IMR-90 (cell line): ENCODE measurements around the gene MTUS2. TPM values are rescaled to one million over a fixed set of nuclear protein-coding genes. Genes with fewer than 3 reads are reported as not detected.

ENCODE experiments used
- ATAC-seq: fragments of 200-7000 bp; cut with Tn5 transposase; 2 replicates; pipeline ENCODE4 v1.9.1; 2020; ENCODE audit warnings: low read depth, mild to moderate bottlenecking, moderate library complexity
- BruUV-seq: library from RNA; stranded (reverse); fragments of 400-500 nt; replicated peaks from 2 replicates; lab custom pipeline; 2021; lab: Mats Ljungman, UMichigan
- CTCF ChIA-PET: fragments of 300-600 bp; formaldehyde crosslinking; extraction: SDS; loops from one replicate; lab custom pipeline; 2021; ENCODE audit warnings: antibody characterized with exemption; lab: Yijun Ruan, JAX
- POLR2A ChIA-PET: fragments of 300-600 bp; sonication (Branson Sonifier 250); formaldehyde crosslinking; loops from one replicate; lab custom pipeline; 2022; ENCODE audit warnings: antibody characterized with exemption; ENCODE audit not compliant: unreplicated experiment; lab: Charles Lee
- DNase-seq: peaks from one replicate; pipeline ENCODE4 v3.0.0; 2013
- H2AFZ ChIP-seq: replicated peaks from 2 replicates; pipeline ENCODE3; 2013; ENCODE audit warnings: low read length, mild to moderate bottlenecking; ENCODE audit not compliant: poor library complexity
- H2AK5ac ChIP-seq: 2 replicates; pipeline ENCODE4 v1.6.1; 2013; ENCODE audit warnings: low read depth, low read length, inconsistent platforms
- H2AK9ac ChIP-seq: replicated peaks from 2 replicates; pipeline ENCODE3; 2013; ENCODE audit warnings: mild to moderate bottlenecking, low read depth, low read length, moderate library complexity; ENCODE audit not compliant: poor library complexity
- H2BK120ac ChIP-seq: 2 replicates; pipeline ENCODE4 v1.6.1; 2013; ENCODE audit warnings: low read depth, low read length, inconsistent platforms
- H2BK15ac ChIP-seq: 3 replicates; pipeline ENCODE4 v1.6.1; 2013; ENCODE audit warnings: low read depth, low read length, inconsistent platforms
- H2BK20ac ChIP-seq: 2 replicates; pipeline ENCODE4 v1.6.1; 2013; ENCODE audit warnings: low read depth, mild to moderate bottlenecking, inconsistent platforms, low read length, moderate library complexity
- H2BK5ac ChIP-seq: 2 replicates; pipeline ENCODE4 v1.6.1; 2013; ENCODE audit warnings: mild to moderate bottlenecking, low read depth, low read length, inconsistent platforms; ENCODE audit not compliant: poor library complexity, severe bottlenecking
- H3K14ac ChIP-seq: replicated peaks from 2 replicates; pipeline ENCODE4 v1.6.1; 2013; ENCODE audit warnings: low read depth, low read length, inconsistent platforms
- H3K18ac ChIP-seq: 2 replicates; pipeline ENCODE4 v1.6.1; 2013; ENCODE audit warnings: low read depth, low read length, control low read depth
- H3K23ac ChIP-seq: 2 replicates; pipeline ENCODE4 v1.6.1; 2013; ENCODE audit warnings: low read depth, low read length, inconsistent platforms
- H3K27ac ChIP-seq: 2 replicates; pipeline ENCODE4 v1.5.1; 2013; ENCODE audit warnings: mild to moderate bottlenecking, control low read depth, low read length; ENCODE audit not compliant: insufficient read depth
- H3K27me3 ChIP-seq: 2 replicates; pipeline ENCODE4 v1.6.1; 2013; ENCODE audit warnings: low read length; ENCODE audit not compliant: control insufficient read depth, insufficient read depth
- H3K36me3 ChIP-seq: 2 replicates; pipeline ENCODE4 v1.6.1; 2013; ENCODE audit warnings: low read length, mixed read lengths; ENCODE audit not compliant: control insufficient read depth, insufficient read depth
- H3K4ac ChIP-seq: 2 replicates; pipeline ENCODE4 v1.6.1; 2013; ENCODE audit warnings: low read depth, low read length, inconsistent platforms
- H3K4me1 ChIP-seq: 2 replicates; pipeline ENCODE4 v1.6.1; 2013; ENCODE audit warnings: low read length, mixed read lengths; ENCODE audit not compliant: control insufficient read depth, insufficient read depth
- H3K4me2 ChIP-seq: 2 replicates; pipeline ENCODE4 v1.6.1; 2013; ENCODE audit warnings: low read depth, mild to moderate bottlenecking, control low read depth, low read length, moderate library complexity
- H3K4me3 ChIP-seq: 2 replicates; pipeline ENCODE4 v1.5.1; 2013; ENCODE audit warnings: low read depth, mild to moderate bottlenecking, control low read depth, low read length, moderate library complexity; ENCODE audit not compliant: insufficient read depth
- H3K56ac ChIP-seq: 2 replicates; pipeline ENCODE4 v1.6.1; 2013; ENCODE audit warnings: low read length, inconsistent platforms; ENCODE audit not compliant: insufficient read depth; ENCODE audit errors: extremely low read depth
- H3K79me1 ChIP-seq, 2 experiments: 2 replicates each; pipeline ENCODE4 v1.6.1; 2013; ENCODE audit warnings: low read length in 2 of 2, inconsistent platforms in 1 of 2, low read depth in 1 of 2
- H3K9ac ChIP-seq: 2 replicates; pipeline ENCODE4 v1.6.1; 2013; ENCODE audit warnings: low read depth, low read length, control low read depth
- H3K9me1 ChIP-seq: 2 replicates; pipeline ENCODE4 v1.6.1; 2013; ENCODE audit warnings: low read length, inconsistent platforms; ENCODE audit not compliant: insufficient read depth
- H3K9me3 ChIP-seq: 2 replicates; pipeline ENCODE4 v1.6.1; 2013; ENCODE audit warnings: low read length; ENCODE audit not compliant: control insufficient read depth, insufficient read depth
- H4K20me1 ChIP-seq: 2 replicates; pipeline ENCODE4 v1.6.1; 2013; ENCODE audit warnings: low read length, inconsistent platforms; ENCODE audit not compliant: insufficient read depth
- H4K5ac ChIP-seq: 2 replicates; pipeline ENCODE4 v1.6.1; 2013; ENCODE audit warnings: mild to moderate bottlenecking, low read depth, low read length, control low read depth
- H4K8ac ChIP-seq, 2 experiments: 2 replicates each; pipeline ENCODE4 v1.6.1; 2013; ENCODE audit warnings: low read depth in 2 of 2, low read length in 2 of 2, control low read depth in 1 of 2, inconsistent platforms in 1 of 2
- H4K91ac ChIP-seq: 2 replicates; pipeline ENCODE4 v1.6.1; 2013; ENCODE audit warnings: low read depth, low read length, inconsistent platforms; ENCODE audit not compliant: insufficient read depth
- CEBPB ChIP-seq: IDR thresholded peaks from 2 replicates; pipeline ENCODE4 v1.6.1; 2012; ENCODE audit warnings: low read depth, low read length, improper control_type of control experiment
- CTCF ChIP-seq: conservative IDR thresholded peaks from 2 replicates; pipeline ENCODE4 v1.5.1; 2012; ENCODE audit warnings: mild to moderate bottlenecking, low read depth, low read length, improper control_type of control experiment
- ELK1 ChIP-seq: fragments of 150-350 bp; IDR thresholded peaks from 2 replicates; pipeline ENCODE4 v1.6.1; 2016; ENCODE audit warnings: low read depth, mild to moderate bottlenecking, low read length, moderate library complexity, borderline replicate concordance
- MAFK ChIP-seq: IDR thresholded peaks from 2 replicates; pipeline ENCODE4 v1.6.1; 2012; ENCODE audit warnings: low read depth, low read length, improper control_type of control experiment
- MAZ ChIP-seq: IDR thresholded peaks from 2 replicates; pipeline ENCODE4 v1.6.1; 2012; ENCODE audit warnings: low read depth, mild to moderate bottlenecking, low read length, improper control_type of control experiment, moderate library complexity, borderline replicate concordance
- MXI1 ChIP-seq: IDR thresholded peaks from 2 replicates; pipeline ENCODE4 v1.6.1; 2012; ENCODE audit warnings: low read depth, mild to moderate bottlenecking, low read length, moderate library complexity, borderline replicate concordance
- NFE2L2 ChIP-seq: fragments of 150-350 bp; IDR thresholded peaks from 2 replicates; pipeline ENCODE4 v1.6.1; 2016; ENCODE audit warnings: low read depth, mild to moderate bottlenecking, low read length
- RCOR1 ChIP-seq: IDR thresholded peaks from 2 replicates; pipeline ENCODE4 v1.6.1; 2012; ENCODE audit warnings: mild to moderate bottlenecking, low read length, improper control_type of control experiment; ENCODE audit not compliant: insufficient replicate concordance
- RFX5 ChIP-seq: IDR thresholded peaks from 2 replicates; pipeline ENCODE4 v1.8.0; 2012; ENCODE audit warnings: low read depth, mild to moderate bottlenecking, low read length, moderate library complexity
- USF2 ChIP-seq: fragments of 150-350 bp; IDR thresholded peaks from 2 replicates; pipeline ENCODE4 v1.6.1; 2017; ENCODE audit warnings: mild to moderate bottlenecking, antibody characterized with exemption, low read length, low read depth
- WGBS, 2 experiments: methylation state at CpG; one replicate each; pipeline versions ENCODE4 v1.1.5 to v1.1.7; 2013; ENCODE audit warnings: missing lambda C conversion rate in 2 of 2; ENCODE audit not compliant: insufficient read length in 1 of 2; ENCODE audit errors: extremely low coverage in 2 of 2; 5-methylcytosine and 5-hydroxymethylcytosine counted together
- dilution Hi-C: fragments of 300-500 bp; cut with HindIII; formaldehyde crosslinking; loops from one replicate; pipeline ENCODE4 v1.14.3; 2018; ENCODE audit warnings: low sequenced_read_pairs; ENCODE audit not compliant: unreplicated experiment
- in situ Hi-C: fragments of 300-500 bp; cut with MboI; formaldehyde crosslinking; loops from 3 replicates; pipeline ENCODE4 v1.14.3; 2019; ENCODE audit warnings: low sequenced_read_pairs, inconsistent platforms, mixed read lengths
- intact Hi-C: fragments of 100-400 bp; cut with micrococcal nuclease; formaldehyde crosslinking; loops from 2 replicates; pipeline ENCODE4 v1.10.0; 2022
- polyA plus RNA-seq, 3 experiments: library from polyadenylated mRNA; depleted of rRNA; stranded (reverse); fragments of >200 nt; gene quantifications; 2 replicates each; pipeline ENCODE4 v1.2.3, GENCODE V29; 2012; ENCODE audit warnings: low replicate concordance in 1 of 3
- total RNA-seq: library from RNA; depleted of rRNA; stranded (reverse); fragments of >200 nt; gene quantifications from 2 replicates; pipeline ENCODE4 v1.2.3, GENCODE V29; 2012

Gene MTUS2
- total and polyA plus RNA-seq, 2 of the 4 experiments (the other 2 are of a cell fraction) = under 0.01 to 0.02 TPM

GRCh38 chr13:29266261-29266660, 446.1 kb downstream of the MTUS2 start:
- TF ChIP-seq MAFK (no peak), NFE2L2 (no peak), RFX5 (no peak), CEBPB (no peak), MAZ (no peak), ELK1 (no peak), RCOR1 (no peak), USF2 (no peak), CTCF (no peak), MXI1 (no peak)
- Histone ChIP-seq H3K4ac (no peak overlapping the region), H3K4me3 (no peak overlapping the region), H2AK5ac (no peak overlapping the region), H2AFZ (no peak overlapping the region), H2BK5ac (no peak overlapping the region), H3K14ac (no peak overlapping the region), H3K23ac (no peak overlapping the region), H4K8ac (no peak overlapping the region), H3K9me3 (peaks cover 8% of the 10 kb centered on the region; the same call in 1 of the 2 replicates), H2BK15ac (no peak overlapping the region), H4K91ac (no peak overlapping the region), H2BK20ac (no peak overlapping the region), H3K4me1 (no peaks in the 10 kb centered on the region), H4K20me1 (no peaks in the 10 kb centered on the region), H2AK9ac (no peak overlapping the region), H3K27me3 (no peaks in the 10 kb centered on the region), H2BK120ac (no peak overlapping the region), H3K9ac (no peak overlapping the region), H3K36me3 (no peaks in the 10 kb centered on the region), H3K27ac (no peak overlapping the region), H4K5ac (no peak overlapping the region), H3K4me2 (no peak overlapping the region), H3K9me1 (no peaks in the 10 kb centered on the region), H3K18ac (no peak overlapping the region), H3K79me1 (no peaks in the 10 kb centered on the region), H3K56ac (no peak overlapping the region)
- ATAC-seq = no peak
- in situ Hi-C loops = no loop called here
- dilution Hi-C loops = no loop called here
- no peak for DNase-seq
- BruUV-seq = no TSS peak
- no CpG with 5 or more reads among the region's 2 CpGs for WGBS, 2 experiments
- ChIA-PET CTCF (no interaction called here), POLR2A (no interaction called here)
- intact Hi-C loops = no loop called here
